ENCODE data around the gene HRAS. TPM values are rescaled to one million over a fixed set of nuclear protein-coding genes. Genes with fewer than 3 reads are reported as not detected.
"Not testable (repeated sequence)": the region's sequence is repeated elsewhere in the genome, so short reads cannot be mapped to it uniquely, and the experiment has no call there.

HRAS gene
- total and polyA plus RNA-seq, 4 donors: 20.5 to 133 (median 69.7) TPM

GRCh38 chr11:521177-521688, 14.1 kb downstream of the HRAS start:
- Histone ChIP-seq H3K27me3 (ENCODE audit: control insufficient read depth in 3 of 3, insufficient read depth in 3 of 3, low read length in 2 of 3) (no peaks in the 10 kb centered on the region), H3K9me3 (ENCODE audit: control insufficient read depth in 4 of 4, insufficient read depth in 3 of 4, low read length in 3 of 4) (no peaks in the 10 kb centered on the region), H3K36me3 (ENCODE audit: control insufficient read depth in 4 of 4, insufficient read depth in 4 of 4, low read length in 4 of 4) (no peaks in the 10 kb centered on the region), H3K27ac (ENCODE audit: low read depth in 1 of 2, low read length in 1 of 2) (no peak overlapping the region), H3K4me3 (no peak overlapping the region), H3K9ac (ENCODE audit: insufficient read depth in 1 of 2, low read length in 2 of 2) (no peak overlapping the region), H3K4me1 (ENCODE audit: control insufficient read depth in 5 of 5, insufficient read depth in 5 of 5, low read length in 5 of 5) (no peaks in the 10 kb centered on the region)
- WGBS, 2 donors: 88 to 94% methylated on average over 10 of the region's 10 CpGs
- TF ChIP-seq CTCF (IDR thresholded peaks at IDR 0.05; ENCODE audit: control extremely low read depth, extremely low read depth): no peak
- ATAC-seq (ENCODE audit: insufficient read depth, low FRiP score) (no peak), DNase-seq (no peak)

- DNase-seq (no peak), ATAC-seq (ENCODE audit: insufficient read depth, low FRiP score) (no peak)
- no peak for TF ChIP-seq CTCF (IDR thresholded peaks at IDR 0.05; ENCODE audit: control extremely low read depth, extremely low read depth)
- WGBS, 2 donors: 95% methylated on average over 39 of the region's 39 CpGs
- Histone ChIP-seq H3K36me3 (ENCODE audit: control insufficient read depth in 4 of 4, insufficient read depth in 4 of 4, low read length in 4 of 4) (no peaks in the 10 kb centered on the region), H3K9me3 (ENCODE audit: control insufficient read depth in 4 of 4, insufficient read depth in 3 of 4, low read length in 3 of 4) (no peaks in the 10 kb centered on the region), H3K9ac (ENCODE audit: insufficient read depth in 1 of 2, low read length in 2 of 2) (no peak overlapping the region), H3K27me3 (ENCODE audit: control insufficient read depth in 3 of 3, insufficient read depth in 3 of 3, low read length in 2 of 3) (no peaks in the 10 kb centered on the region), H3K27ac (ENCODE audit: low read depth in 1 of 2, low read length in 1 of 2) (no peak overlapping the region), H3K4me3 (no peak overlapping the region), H3K4me1 (ENCODE audit: control insufficient read depth in 5 of 5, insufficient read depth in 5 of 5, low read length in 5 of 5) (no peaks in the 10 kb centered on the region)
These were observed 14.8 kb downstream of the HRAS start for GRCh38 chr11:520428-521176.

GRCh38 chr11:518463-519202, 16.7 kb downstream of the HRAS start:
- ATAC-seq (ENCODE audit: insufficient read depth, low FRiP score): peak; percentile 99
- H3K36me3 ChIP-seq (ENCODE audit: control insufficient read depth in 4 of 4, insufficient read depth in 4 of 4, low read length in 4 of 4): peaks cover 0 to 5% (median 0%) of the 10 kb centered on the region in 4 donors
- peak; percentile 97 for TF ChIP-seq CTCF (IDR thresholded peaks at IDR 0.05; ENCODE audit: control extremely low read depth, extremely low read depth)
- no peaks in the 10 kb centered on the region for H3K27me3 ChIP-seq (ENCODE audit: control insufficient read depth in 3 of 3, insufficient read depth in 3 of 3, low read length in 2 of 3)
- no peak overlapping the region for H3K4me3 ChIP-seq
- H3K27ac ChIP-seq (ENCODE audit: low read depth in 1 of 2, low read length in 1 of 2): peak overlapping the region; percentile 54 to 79
- no peaks in the 10 kb centered on the region for H3K9me3 ChIP-seq (ENCODE audit: control insufficient read depth in 4 of 4, insufficient read depth in 3 of 4, low read length in 3 of 4)
- H3K9ac ChIP-seq (ENCODE audit: insufficient read depth in 1 of 2, low read length in 2 of 2): no peak overlapping the region
- 7 to 16% methylated on average over 48 to 74 of the region's 74 CpGs for WGBS, 2 donors
- H3K4me1 ChIP-seq (ENCODE audit: control insufficient read depth in 5 of 5, insufficient read depth in 5 of 5, low read length in 5 of 5): no peaks in the 10 kb centered on the region
- peak; percentile 59 to 80 (median 76) for DNase-seq

GRCh38 chr11:516918-517685, 18.3 kb downstream of the HRAS start:
- 97 to 98% methylated on average over 43 of the region's 43 CpGs for WGBS, 2 donors
- H3K27me3 ChIP-seq (ENCODE audit: control insufficient read depth in 3 of 3, insufficient read depth in 3 of 3, low read length in 2 of 3); H3K4me1 ChIP-seq (ENCODE audit: control insufficient read depth in 5 of 5, insufficient read depth in 5 of 5, low read length in 5 of 5); H3K4me3 ChIP-seq; ATAC-seq (ENCODE audit: insufficient read depth, low FRiP score); H3K9ac ChIP-seq (ENCODE audit: insufficient read depth in 1 of 2, low read length in 2 of 2); H3K27ac ChIP-seq (ENCODE audit: low read depth in 1 of 2, low read length in 1 of 2); H3K9me3 ChIP-seq (ENCODE audit: control insufficient read depth in 4 of 4, insufficient read depth in 3 of 4, low read length in 3 of 4); H3K36me3 ChIP-seq (ENCODE audit: control insufficient read depth in 4 of 4, insufficient read depth in 4 of 4, low read length in 4 of 4); DNase-seq: not testable (repeated sequence)

All from lung (tissue), 12 donors.